Heart left ventricle (tissue), 13 donors: Measurements from ENCODE around the gene FBXW12.

ENCODE experiments used
- CTCF ChIP-seq, 12 donors: fragments of 200-600 bp; sonication (generic) in 4 of 12; IDR thresholded peaks; one replicate each; pipeline versions ENCODE4 v1.5.0 to v1.8.0; 2018 to 2022; ENCODE audit warnings: antibody characterized with exemption in 12 of 12, mild to moderate bottlenecking in 5 of 12
- POLR2A ChIP-seq, 2 donors: fragments of 450-650 bp; IDR thresholded peaks; one replicate each; pipeline ENCODE4 v1.6.1; 2017; ENCODE audit warnings: antibody characterized with exemption in 2 of 2, mild to moderate bottlenecking in 2 of 2, moderate library complexity in 2 of 2
- donor health status: ischemic (EF 13 %, LVEDD 7.1; RV severe dilation, severe dysfunction).
- donor health status: DM: no; HTN: yes; CAD: no.
- donor health status: DM: no; HTN: no; CAD: no.
- donor health status: ischemic (EF 25% LVEDD 6.9; RV normal size, moderate dysfunction).
- donor health status: ischemic (EF 25% LVEDD 5.7; RV mildly dilated, moderate dysfunction).
- donor health status: ischemic (EF 35%, LVEDD 5.7; RV mildly dilated, moderate dysfunction).
- donor health status: nonischemic (EF 11% LVEDD 7.7; RV severe dilation, severe dysfunction).
- donor health status: DM: yes; HTN: yes; CAD: no.
- donor health status: PGD.
- donor health status: ischemic (EF 29% LVEDD 5.4; RV normal size, mild dysfunction).
- donor health status: nonischemic (EF 23%, LVEDD 6.1; RV moderate dilation, normal function).

GRCh38 chr3:48434591-48435222 lies 62.7 kb downstream of the FBXW12 start:
- TF ChIP-seq CTCF (IDR thresholded peaks at IDR 0.05), result no peak
- no peak for TF ChIP-seq POLR2A (IDR thresholded peaks at IDR 0.05)
